NB4 (cell line): ENCODE measurements around the gene PBRM1.

ENCODE experiments used
- MYC ChIP-seq: IDR thresholded peaks from 2 replicates; pipeline ENCODE4 v1.6.1; 2011; ENCODE audit warnings: low read depth, low read length
- POLR2A ChIP-seq: IDR thresholded peaks from 2 replicates; pipeline ENCODE4 v1.6.1; 2011; ENCODE audit warnings: mild to moderate bottlenecking; ENCODE audit not compliant: insufficient read length; ENCODE audit errors: extremely low read depth
- TF ChIP-seq, protein P1 (sequence below): IDR thresholded peaks from one replicate; pipeline ENCODE4 v1.5.1; 2012; ENCODE audit warnings: low read depth, low read length
- TF ChIP-seq, protein P2 (sequence below): IDR thresholded peaks from 2 replicates; pipeline ENCODE4 v1.6.1; 2011; ENCODE audit warnings: low read depth, low read length

GRCh38 chr3:52712291-52713212 lies 26.8 kb upstream of the PBRM1 start:
- TF ChIP-seq POLR2A = no peak
- TF ChIP-seq, protein P1, sequence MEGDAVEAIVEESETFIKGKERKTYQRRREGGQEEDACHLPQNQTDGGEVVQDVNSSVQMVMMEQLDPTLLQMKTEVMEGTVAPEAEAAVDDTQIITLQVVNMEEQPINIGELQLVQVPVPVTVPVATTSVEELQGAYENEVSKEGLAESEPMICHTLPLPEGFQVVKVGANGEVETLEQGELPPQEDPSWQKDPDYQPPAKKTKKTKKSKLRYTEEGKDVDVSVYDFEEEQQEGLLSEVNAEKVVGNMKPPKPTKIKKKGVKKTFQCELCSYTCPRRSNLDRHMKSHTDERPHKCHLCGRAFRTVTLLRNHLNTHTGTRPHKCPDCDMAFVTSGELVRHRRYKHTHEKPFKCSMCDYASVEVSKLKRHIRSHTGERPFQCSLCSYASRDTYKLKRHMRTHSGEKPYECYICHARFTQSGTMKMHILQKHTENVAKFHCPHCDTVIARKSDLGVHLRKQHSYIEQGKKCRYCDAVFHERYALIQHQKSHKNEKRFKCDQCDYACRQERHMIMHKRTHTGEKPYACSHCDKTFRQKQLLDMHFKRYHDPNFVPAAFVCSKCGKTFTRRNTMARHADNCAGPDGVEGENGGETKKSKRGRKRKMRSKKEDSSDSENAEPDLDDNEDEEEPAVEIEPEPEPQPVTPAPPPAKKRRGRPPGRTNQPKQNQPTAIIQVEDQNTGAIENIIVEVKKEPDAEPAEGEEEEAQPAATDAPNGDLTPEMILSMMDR = no peak
- TF ChIP-seq, protein P2, sequence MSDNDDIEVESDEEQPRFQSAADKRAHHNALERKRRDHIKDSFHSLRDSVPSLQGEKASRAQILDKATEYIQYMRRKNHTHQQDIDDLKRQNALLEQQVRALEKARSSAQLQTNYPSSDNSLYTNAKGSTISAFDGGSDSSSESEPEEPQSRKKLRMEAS = no peak
- no peak for TF ChIP-seq MYC
